Right lobe of liver (tissue), 4 donors: ENCODE data around the gene C19orf38.
A peak's percentile ranks its signal among the peaks of the same experiment; 100 is the strongest.

Source experiments
- POLR2A ChIP-seq: fragments of 450-650 bp; IDR thresholded peaks from one replicate; pipeline ENCODE4 v1.6.1; 2017; ENCODE audit warnings: antibody characterized with exemption, mild to moderate bottlenecking
- TF ChIP-seq, protein P1 (sequence below), 4 donors: fragments of 200-600 bp in 3 of 4; fragments of 450-650 bp in 1 of 4; IDR thresholded peaks; one replicate each; pipeline versions ENCODE4 v1.5.1 to v1.8.0; 2016 to 2022; ENCODE audit warnings: antibody characterized with exemption in 4 of 4, mild to moderate bottlenecking in 2 of 4
- donor health status: DM: no; HTN: no; CAD: no.
- donor health status: DM: no; HTN: no; CAD: no.
- donor health status: DM: no; HTN: yes; CAD: no.

DNA sequence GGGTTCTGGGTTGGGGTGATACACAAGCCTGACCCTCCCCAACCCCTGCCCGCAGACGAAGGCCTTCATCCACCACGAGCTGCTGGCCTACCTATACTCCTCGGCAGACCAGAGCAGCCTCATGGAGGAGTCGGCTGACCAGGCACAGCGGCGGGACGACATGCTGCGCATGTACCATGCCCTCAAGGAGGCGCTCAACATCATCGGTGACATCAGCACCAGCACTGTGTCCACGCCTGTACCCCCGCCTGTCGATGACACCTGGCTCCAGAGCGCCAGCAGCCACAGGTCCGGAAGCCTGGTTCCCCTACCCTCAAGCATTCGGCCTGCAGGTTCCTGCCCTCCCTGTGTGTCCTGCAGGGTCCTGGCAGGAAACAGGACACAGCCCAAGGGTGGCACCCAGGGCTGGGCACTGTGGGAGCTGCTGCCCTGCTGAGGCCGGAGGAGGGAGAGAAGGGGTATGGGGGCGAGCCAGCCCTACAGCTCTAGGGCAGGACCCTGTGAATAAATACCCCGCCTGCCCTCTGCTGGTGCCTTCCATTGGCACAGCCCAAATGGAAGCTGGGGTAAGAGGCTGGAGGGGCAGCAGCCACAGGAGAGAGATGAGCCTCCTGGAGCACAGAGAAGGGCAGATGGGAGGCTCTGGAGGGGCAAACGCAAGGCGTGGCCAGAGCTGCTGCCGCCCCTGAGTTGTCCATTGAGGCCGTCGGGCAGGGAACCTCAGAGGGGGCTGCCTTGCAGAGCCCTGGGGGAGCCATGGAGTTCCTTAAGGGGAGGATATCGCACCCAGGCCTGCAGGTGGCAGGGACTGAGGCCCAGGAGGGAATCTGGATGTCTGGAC lies 19.0 kb upstream of the C19orf38 start:
- TF ChIP-seq, protein P1, sequence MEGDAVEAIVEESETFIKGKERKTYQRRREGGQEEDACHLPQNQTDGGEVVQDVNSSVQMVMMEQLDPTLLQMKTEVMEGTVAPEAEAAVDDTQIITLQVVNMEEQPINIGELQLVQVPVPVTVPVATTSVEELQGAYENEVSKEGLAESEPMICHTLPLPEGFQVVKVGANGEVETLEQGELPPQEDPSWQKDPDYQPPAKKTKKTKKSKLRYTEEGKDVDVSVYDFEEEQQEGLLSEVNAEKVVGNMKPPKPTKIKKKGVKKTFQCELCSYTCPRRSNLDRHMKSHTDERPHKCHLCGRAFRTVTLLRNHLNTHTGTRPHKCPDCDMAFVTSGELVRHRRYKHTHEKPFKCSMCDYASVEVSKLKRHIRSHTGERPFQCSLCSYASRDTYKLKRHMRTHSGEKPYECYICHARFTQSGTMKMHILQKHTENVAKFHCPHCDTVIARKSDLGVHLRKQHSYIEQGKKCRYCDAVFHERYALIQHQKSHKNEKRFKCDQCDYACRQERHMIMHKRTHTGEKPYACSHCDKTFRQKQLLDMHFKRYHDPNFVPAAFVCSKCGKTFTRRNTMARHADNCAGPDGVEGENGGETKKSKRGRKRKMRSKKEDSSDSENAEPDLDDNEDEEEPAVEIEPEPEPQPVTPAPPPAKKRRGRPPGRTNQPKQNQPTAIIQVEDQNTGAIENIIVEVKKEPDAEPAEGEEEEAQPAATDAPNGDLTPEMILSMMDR (IDR thresholded peaks at IDR 0.05): peak in 1 of 4 donors; percentile 17
- TF ChIP-seq POLR2A: no peak
